ENCODE measurements around the gene ALOX12.

ALOX12 gene

GRCh38 chr17:7022781-7023571 is 27.1 kb downstream of the ALOX12 start, which contains the start of gene BCL6B:
BCL6B (plus strand) TSS chr17:7023050; CDS start chr17:7023672, 622 bp downstream.
- H3K4me3 ChIP-seq (ENCODE audit: control insufficient read depth, low read depth, low read length), result peak within 1 kb of the TSS; percentile 33
- DNase-seq (ENCODE audit: low read depth), result no peak
- no peak for TF ChIP-seq CTCF (conservative IDR thresholded peaks at IDR 0.05; ENCODE audit: control insufficient read depth, insufficient read depth, low read depth, low read length)

- no peak for TF ChIP-seq CTCF (conservative IDR thresholded peaks at IDR 0.05; ENCODE audit: control insufficient read depth, insufficient read depth, low read depth, low read length)
- peak overlapping the region; percentile 19 for H3K4me3 ChIP-seq (ENCODE audit: control insufficient read depth, low read depth, low read length)
Measured at GRCh38 chr17:7023576-7024401, 27.9 kb downstream of the ALOX12 start.

GRCh38 chr17:7024402-7024785 is 28.5 kb downstream of the ALOX12 start:
- no peak for TF ChIP-seq CTCF (conservative IDR thresholded peaks at IDR 0.05; ENCODE audit: control insufficient read depth, insufficient read depth, low read depth, low read length)
- no peak for DNase-seq (ENCODE audit: low read depth)

More at GRCh38 chr17:7023576-7024401, 27.9 kb downstream of the ALOX12 start:
- peak; percentile 89 for DNase-seq (ENCODE audit: low read depth)

GRCh38 chr17:7025245-7025644 is 29.4 kb downstream of the ALOX12 start:
- DNase-seq (ENCODE audit: low read depth), result no peak
- no peak for TF ChIP-seq CTCF (conservative IDR thresholded peaks at IDR 0.05; ENCODE audit: control insufficient read depth, insufficient read depth, low read depth, low read length)
- H3K4me3 ChIP-seq (ENCODE audit: control insufficient read depth, low read depth, low read length), result no peak overlapping the region

More at GRCh38 chr17:7024402-7024785, 28.5 kb downstream of the ALOX12 start:
- H3K4me3 ChIP-seq (ENCODE audit: control insufficient read depth, low read depth, low read length), result no peak overlapping the region

- no peak overlapping the region for H3K4me3 ChIP-seq (ENCODE audit: control insufficient read depth, low read depth, low read length)
- TF ChIP-seq CTCF (conservative IDR thresholded peaks at IDR 0.05; ENCODE audit: control insufficient read depth, insufficient read depth, low read depth, low read length), result no peak
- DNase-seq (ENCODE audit: low read depth), result no peak
Measured at GRCh38 chr17:7026471-7027115, 30.7 kb downstream of the ALOX12 start.

GRCh38 chr17:7027335-7027734 is 31.5 kb downstream of the ALOX12 start:
- no peak for DNase-seq (ENCODE audit: low read depth)
- no peak for TF ChIP-seq CTCF (conservative IDR thresholded peaks at IDR 0.05; ENCODE audit: control insufficient read depth, insufficient read depth, low read depth, low read length)
- H3K4me3 ChIP-seq (ENCODE audit: control insufficient read depth, low read depth, low read length), result no peak overlapping the region

Measured in fibroblast of mammary gland (primary cell).